Ascending aorta (tissue), 2 donors: ENCODE measurements around the gene LRRC71. TPM values are rescaled to one million over a fixed set of nuclear protein-coding genes. Genes with fewer than 3 reads are reported as not detected.

Source experiments
- DNase-seq, 2 donors: peaks; one replicate each; pipeline ENCODE4 v3.0.0-alpha.2; 2019; ENCODE audit warnings: low spot score in 2 of 2
- H3K27ac ChIP-seq, 2 donors: fragments of 200-600 bp; sonication (generic); one replicate each; pipeline ENCODE4 v1.5.1; 2016 to 2017; ENCODE audit warnings: mild to moderate bottlenecking in 1 of 2
- H3K27me3 ChIP-seq: fragments of 200-600 bp; sonication (generic); one replicate; pipeline ENCODE4 v1.5.1; 2017
- H3K36me3 ChIP-seq, 2 donors: fragments of 200-600 bp; sonication (generic); one replicate each; pipeline ENCODE4 v1.5.1; 2016
- H3K4me1 ChIP-seq, 2 donors: fragments of 200-600 bp; sonication (generic); one replicate each; pipeline ENCODE4 v1.5.1; 2016 to 2017; ENCODE audit warnings: mild to moderate bottlenecking in 1 of 2
- H3K4me3 ChIP-seq, 2 donors: fragments of 200-600 bp; sonication (generic); one replicate each; pipeline ENCODE4 v1.5.1; 2016 to 2017; ENCODE audit warnings: mild to moderate bottlenecking in 1 of 2
- H3K9me3 ChIP-seq, 2 donors: fragments of 200-600 bp; sonication (generic); one replicate each; pipeline ENCODE4 v1.5.1; 2016
- CTCF ChIP-seq, 3 experiments: fragments of 200-600 bp in 2 of 3; fragments of 450-650 bp in 1 of 3; sonication (generic) in 2 of 3; IDR thresholded peaks; one replicate each; pipeline ENCODE4 v1.5.1; 2016 to 2019; ENCODE audit warnings: antibody characterized with exemption in 3 of 3, mild to moderate bottlenecking in 1 of 3, moderate library complexity in 1 of 3
- intact Hi-C: fragments of 100-400 bp; cut with DNase I; formaldehyde crosslinking; loops from one replicate; pipeline ENCODE4 v1.15.1; 2023
- total RNA-seq: library from RNA; depleted of rRNA; stranded (reverse); fragments of >200 nt; gene quantifications from one replicate; pipeline ENCODE4 v1.1.0, GENCODE V29; 2016

The LRRC71 gene
- total RNA-seq, 1 donor from 2014 or later: not detected

GRCh38 chr1:156886583-156887281, 33.7 kb upstream of the LRRC71 start:
- Histone ChIP-seq H3K27ac (no peak overlapping the region), H3K27me3 (no peaks in the 10 kb centered on the region), H3K9me3 (no peaks in the 10 kb centered on the region), H3K36me3 (no peaks in the 10 kb centered on the region), H3K4me3 (no peak overlapping the region), H3K4me1 (no peaks in the 10 kb centered on the region)
- no peak for TF ChIP-seq CTCF (IDR thresholded peaks at IDR 0.05)
- no peak for DNase-seq
- intact Hi-C loops: no loop called here

GRCh38 chr1:156887317-156887716, 33.1 kb upstream of the LRRC71 start:
- H3K36me3 ChIP-seq: no peaks in the 10 kb centered on the region
- DNase-seq: no peak
- TF ChIP-seq CTCF (IDR thresholded peaks at IDR 0.05): no peak
- H3K4me3 ChIP-seq: no peak overlapping the region
- H3K4me1 ChIP-seq: no peaks in the 10 kb centered on the region
- no peak overlapping the region for H3K27ac ChIP-seq
- H3K27me3 ChIP-seq: no peaks in the 10 kb centered on the region
- intact Hi-C loops: no loop called here
- H3K9me3 ChIP-seq: no peaks in the 10 kb centered on the region

- no peaks in the 10 kb centered on the region for H3K36me3 ChIP-seq
- no peak overlapping the region for H3K27ac ChIP-seq
- DNase-seq: no peak
- no peaks in the 10 kb centered on the region for H3K27me3 ChIP-seq
- TF ChIP-seq CTCF (IDR thresholded peaks at IDR 0.05): no peak
- no peaks in the 10 kb centered on the region for H3K9me3 ChIP-seq
- H3K4me1 ChIP-seq: peaks cover 0 to 1% of the 10 kb centered on the region in 2 donors
- no peak overlapping the region for H3K4me3 ChIP-seq
- intact Hi-C loops: no loop called here
Measured at GRCh38 chr1:156887734-156888133, 32.7 kb upstream of the LRRC71 start.

- Histone ChIP-seq H3K27ac (no peak overlapping the region), H3K27me3 (no peaks in the 10 kb centered on the region), H3K36me3 (no peaks in the 10 kb centered on the region), H3K4me3 (no peak overlapping the region), H3K4me1 (peaks cover 6 to 8% of the 10 kb centered on the region in 2 donors), H3K9me3 (no peaks in the 10 kb centered on the region)
- peak in 1 of 2 donors; percentile 87 for DNase-seq
- peak; percentile 57 to 83 (median 74) for TF ChIP-seq CTCF (IDR thresholded peaks at IDR 0.05)
- intact Hi-C loops: loop anchor here (10.0 kb wide), 1 partner anchor 195 kb away; no protein-coding TSS in a partner anchor
Measured at GRCh38 chr1:156889802-156890580, 30.4 kb upstream of the LRRC71 start.

- DNase-seq: peak; percentile 36 to 92
- H3K36me3 ChIP-seq: no peaks in the 10 kb centered on the region
- peak; percentile 75 to 84 (median 77) for TF ChIP-seq CTCF (IDR thresholded peaks at IDR 0.05)
- H3K27me3 ChIP-seq: no peaks in the 10 kb centered on the region
- no peaks in the 10 kb centered on the region for H3K9me3 ChIP-seq
- peak overlapping the region; percentile 31 to 70 for H3K4me3 ChIP-seq
- peaks cover 6 to 16% of the 10 kb centered on the region in 2 donors for H3K4me1 ChIP-seq
- intact Hi-C loops: loop anchor here (2.0 to 10.0 kb wide), 3 partner anchors 28 to 198 kb away; partner anchors contain the start of genes ISG20L2, LRRC71 and METTL25B
- peak overlapping the region; percentile 92 to 94 for H3K27ac ChIP-seq
Measured at GRCh38 chr1:156892190-156893047, 28.0 kb upstream of the LRRC71 start.
